H1 (cell line): ENCODE data around the gene DNAJC9.

ENCODE experiments used
- CREB1 ChIP-seq: IDR thresholded peaks from 2 replicates; pipeline ENCODE4 v1.6.1; 2012; ENCODE audit warnings: inconsistent platforms
- POLR2AphosphoS5 ChIP-seq: IDR thresholded peaks from 2 replicates; pipeline ENCODE4 v1.6.1; 2011; ENCODE audit warnings: low read depth, low read length
- RAD21 ChIP-seq, 2 experiments: IDR thresholded peaks in 1 of 2; conservative IDR thresholded peaks in 1 of 2; 2 replicates each; pipeline ENCODE4 v1.6.1; 2011; ENCODE audit warnings: low read depth in 2 of 2, low read length in 2 of 2, improper control_type of control experiment in 1 of 2, inconsistent platforms in 1 of 2, mild to moderate bottlenecking in 1 of 2, moderate library complexity in 1 of 2
- TF ChIP-seq, protein P1 (sequence below), 3 experiments: IDR thresholded peaks; 1 replicate in 2 of 3; 2 replicates in 1 of 3; pipeline versions ENCODE4 v1.5.1 to v1.6.1; 2011; ENCODE audit warnings: low read length in 3 of 3, mild to moderate bottlenecking in 3 of 3, inconsistent platforms in 2 of 3, low read depth in 1 of 3, moderate library complexity in 1 of 3; ENCODE audit not compliant: insufficient read depth in 1 of 3; ENCODE audit errors: control extremely low read depth in 1 of 3

DNA sequence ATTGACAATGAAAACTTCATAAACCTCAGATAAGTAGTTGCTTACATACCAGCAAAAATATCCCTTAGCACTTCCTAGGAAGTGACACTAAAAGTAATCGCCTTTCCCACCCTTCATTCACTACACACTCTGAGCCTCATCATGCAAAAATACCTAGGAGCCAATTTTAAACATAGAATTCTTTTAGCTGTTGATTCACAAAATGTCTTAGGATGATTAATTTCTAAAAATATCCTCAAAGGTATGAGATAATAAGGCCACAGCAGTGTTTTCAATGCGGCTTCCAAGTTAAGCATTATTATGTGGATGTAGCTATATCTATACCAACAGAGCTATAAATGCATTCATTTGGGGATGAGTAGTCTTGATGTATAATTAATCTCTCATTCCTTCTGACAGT, 13.2 kb downstream of the DNAJC9 start:
- TF ChIP-seq RAD21 (IDR thresholded peaks at IDR 0.05 in 1 of 2, conservative IDR thresholded peaks at IDR 0.05 in 1 of 2; ENCODE audit: low read depth in 2 of 2, low read length in 2 of 2): no peak
- TF ChIP-seq CREB1: no peak
- TF ChIP-seq POLR2AphosphoS5: no peak
- TF ChIP-seq, protein P1, sequence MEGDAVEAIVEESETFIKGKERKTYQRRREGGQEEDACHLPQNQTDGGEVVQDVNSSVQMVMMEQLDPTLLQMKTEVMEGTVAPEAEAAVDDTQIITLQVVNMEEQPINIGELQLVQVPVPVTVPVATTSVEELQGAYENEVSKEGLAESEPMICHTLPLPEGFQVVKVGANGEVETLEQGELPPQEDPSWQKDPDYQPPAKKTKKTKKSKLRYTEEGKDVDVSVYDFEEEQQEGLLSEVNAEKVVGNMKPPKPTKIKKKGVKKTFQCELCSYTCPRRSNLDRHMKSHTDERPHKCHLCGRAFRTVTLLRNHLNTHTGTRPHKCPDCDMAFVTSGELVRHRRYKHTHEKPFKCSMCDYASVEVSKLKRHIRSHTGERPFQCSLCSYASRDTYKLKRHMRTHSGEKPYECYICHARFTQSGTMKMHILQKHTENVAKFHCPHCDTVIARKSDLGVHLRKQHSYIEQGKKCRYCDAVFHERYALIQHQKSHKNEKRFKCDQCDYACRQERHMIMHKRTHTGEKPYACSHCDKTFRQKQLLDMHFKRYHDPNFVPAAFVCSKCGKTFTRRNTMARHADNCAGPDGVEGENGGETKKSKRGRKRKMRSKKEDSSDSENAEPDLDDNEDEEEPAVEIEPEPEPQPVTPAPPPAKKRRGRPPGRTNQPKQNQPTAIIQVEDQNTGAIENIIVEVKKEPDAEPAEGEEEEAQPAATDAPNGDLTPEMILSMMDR (IDR thresholded peaks at IDR 0.05; ENCODE audit: control extremely low read depth in 1 of 3, insufficient read depth in 1 of 3, low read depth in 1 of 3, low read length in 3 of 3): no peak
